Common myeloid progenitor, CD34-positive (primary cell): Measurements from ENCODE around the gene S100A10.

Experiments used
- CTCF ChIA-PET: fragments of 350-600 bp; sonication (Branson Sonifier 250); formaldehyde crosslinking; loops from one replicate; lab custom pipeline; 2021; ENCODE audit warnings: antibody characterized with exemption; lab: Charles Lee
- POLR2A ChIA-PET: fragments of 350-600 bp; sonication (Branson Sonifier 250); formaldehyde crosslinking; loops from one replicate; lab custom pipeline; 2021; ENCODE audit warnings: antibody characterized with exemption; lab: Charles Lee
- DNase-seq, 3 donors: peaks; one replicate each; pipeline versions ENCODE4 v3.0.0 to v3.0.0-alpha.2; 2013
- H3K27ac ChIP-seq, 2 experiments: 1 replicate in 1 of 2; 2 replicates in 1 of 2; pipeline ENCODE4 v1.7.0; 2013; ENCODE audit warnings: inconsistent platforms in 2 of 2, low read length in 2 of 2, mild to moderate bottlenecking in 2 of 2, low read depth in 1 of 2, moderate library complexity in 1 of 2; ENCODE audit not compliant: severe bottlenecking in 2 of 2, insufficient read depth in 1 of 2, poor library complexity in 1 of 2
- H3K27me3 ChIP-seq, 5 experiments: replicated peaks in 2 of 5; 1 replicate in 3 of 5; 2 replicates in 2 of 5; pipeline versions ENCODE4 v1.6.1 to v1.7.0; 2013; ENCODE audit warnings: low read length in 4 of 5, mild to moderate bottlenecking in 2 of 5, moderate library complexity in 2 of 5, inconsistent platforms in 1 of 5; ENCODE audit not compliant: insufficient read depth in 5 of 5, control insufficient read depth in 4 of 5
- H3K36me3 ChIP-seq, 4 experiments: 1 replicate in 2 of 4; 2 replicates in 2 of 4; pipeline versions ENCODE4 v1.6.1 to v1.7.0; 2013; ENCODE audit warnings: low read length in 3 of 4, control low read depth in 1 of 4, mild to moderate bottlenecking in 1 of 4; ENCODE audit not compliant: control insufficient read depth in 4 of 4, insufficient read depth in 4 of 4
- H3K4me1 ChIP-seq, 4 experiments: 1 replicate in 3 of 4; 2 replicates in 1 of 4; pipeline versions ENCODE4 v1.6.1 to v1.7.1; 2013; ENCODE audit warnings: low read length in 3 of 4, mild to moderate bottlenecking in 3 of 4, control low read depth in 1 of 4, inconsistent platforms in 1 of 4, moderate library complexity in 1 of 4; ENCODE audit not compliant: control insufficient read depth in 4 of 4, insufficient read depth in 4 of 4; ENCODE audit errors: control extremely low read depth in 1 of 4
- H3K4me3 ChIP-seq, 7 experiments: 1 replicate in 4 of 7; 2 replicates in 3 of 7; pipeline versions ENCODE4 v1.5.1 to v1.7.0; 2013; ENCODE audit warnings: mild to moderate bottlenecking in 7 of 7, low read length in 6 of 7, moderate library complexity in 6 of 7, inconsistent platforms in 2 of 7, low read depth in 2 of 7, control low read depth in 1 of 7; ENCODE audit not compliant: insufficient read depth in 4 of 7, control insufficient read depth in 1 of 7; ENCODE audit errors: extremely low read depth in 1 of 7
- H3K9me3 ChIP-seq, 5 experiments: 1 replicate in 4 of 5; 2 replicates in 1 of 5; pipeline versions ENCODE4 v1.6.1 to v1.7.1; 2013; ENCODE audit warnings: low read length in 4 of 5, mild to moderate bottlenecking in 2 of 5, inconsistent platforms in 1 of 5, low read depth in 1 of 5, moderate library complexity in 1 of 5; ENCODE audit not compliant: control insufficient read depth in 4 of 5, insufficient read depth in 2 of 5; ENCODE audit errors: control extremely low read depth in 1 of 5
- WGBS: methylation state at CpG from one replicate; pipeline ENCODE4 v1.1.5; 2013; ENCODE audit not compliant: insufficient coverage; 5-methylcytosine and 5-hydroxymethylcytosine counted together

S100A10 gene

GRCh38 chr1:152024223-152024622 is 30.6 kb upstream of the S100A10 start:
- POLR2A ChIA-PET, result no interaction called here
- Histone ChIP-seq H3K27me3 (no peaks in the 10 kb centered on the region), H3K4me3 (no peak overlapping the region), H3K9me3 (no peaks in the 10 kb centered on the region), H3K27ac (no peak overlapping the region), H3K36me3 (no peaks in the 10 kb centered on the region), H3K4me1 (peaks cover 0 to under 1% (median 0%) of the 10 kb centered on the region in 4 experiments)
- DNase-seq, result no peak
- WGBS, result 100% methylated on average over 1 of the region's 4 CpGs
- CTCF ChIA-PET, result interaction anchor here (0.9 kb wide), 1 partner anchor 11 kb away, joined by 3 read pairs; no protein-coding TSS in a partner anchor

- H3K27ac ChIP-seq, result no peak overlapping the region
- POLR2A ChIA-PET, result no interaction called here
Observed at GRCh38 chr1:152023221-152023620, 29.6 kb upstream of the S100A10 start.

GRCh38 chr1:152022474-152022873 is 28.8 kb upstream of the S100A10 start:
- Histone ChIP-seq H3K4me1 (no peaks in the 10 kb centered on the region), H3K36me3 (no peaks in the 10 kb centered on the region), H3K4me3 (no peak overlapping the region), H3K27me3 (no peaks in the 10 kb centered on the region), H3K9me3 (no peaks in the 10 kb centered on the region), H3K27ac (no peak overlapping the region)
- 93% methylated on average over 3 of the region's 3 CpGs for WGBS
- CTCF ChIA-PET, result interaction anchor here (1.6 kb wide), 1 partner anchor 9 kb away, joined by 6 read pairs; no protein-coding TSS in a partner anchor
- DNase-seq, result no peak
- POLR2A ChIA-PET, result no interaction called here

More at GRCh38 chr1:152023221-152023620, 29.6 kb upstream of the S100A10 start:
- Histone ChIP-seq H3K9me3 (no peaks in the 10 kb centered on the region), H3K27me3 (no peaks in the 10 kb centered on the region), H3K4me3 (no peak overlapping the region), H3K4me1 (no peaks in the 10 kb centered on the region), H3K36me3 (no peaks in the 10 kb centered on the region)
- 95% methylated on average over 3 of the region's 4 CpGs for WGBS
- CTCF ChIA-PET, result interaction anchor here (0.6 to 1.6 kb wide), 3 partner anchors 10 to 12 kb away, joined by 3 to 6 read pairs (median 3); no protein-coding TSS in a partner anchor
- no peak for DNase-seq

- H3K9me3 ChIP-seq, result no peaks in the 10 kb centered on the region
- H3K27ac ChIP-seq, result no peak overlapping the region
- CTCF ChIA-PET, result interaction anchor here (0.9 to 1.6 kb wide), 2 partner anchors 8 to 12 kb away, joined by 3 to 6 read pairs; no protein-coding TSS in a partner anchor
- no peaks in the 10 kb centered on the region for H3K36me3 ChIP-seq
- no peak overlapping the region for H3K4me3 ChIP-seq
- H3K27me3 ChIP-seq, result no peaks in the 10 kb centered on the region
- no peaks in the 10 kb centered on the region for H3K4me1 ChIP-seq
- POLR2A ChIA-PET, result no interaction called here
- DNase-seq, result no peak
- 89% methylated on average over 6 of the region's 7 CpGs for WGBS
Observed at GRCh38 chr1:152021569-152021968, 27.9 kb upstream of the S100A10 start.

- no peaks in the 10 kb centered on the region for H3K4me1 ChIP-seq
- no peaks in the 10 kb centered on the region for H3K36me3 ChIP-seq
- no peak overlapping the region for H3K27ac ChIP-seq
- CTCF ChIA-PET, result interaction anchor here (0.7 kb wide), 1 partner anchor 14 kb away, joined by 3 read pairs; no protein-coding TSS in a partner anchor
- no peak for DNase-seq
- H3K9me3 ChIP-seq, result no peaks in the 10 kb centered on the region
- WGBS, result no CpG with 5 or more reads among the region's 3 CpGs
- H3K27me3 ChIP-seq, result no peaks in the 10 kb centered on the region
- no peak overlapping the region for H3K4me3 ChIP-seq
- POLR2A ChIA-PET, result no interaction called here
Observed at GRCh38 chr1:152020849-152021248, 27.2 kb upstream of the S100A10 start.

GRCh38 chr1:152018537-152018936 is 24.9 kb upstream of the S100A10 start:
- 60% methylated on average over 4 of the region's 4 CpGs for WGBS
- CTCF ChIA-PET, result interaction anchor here (0.5 to 1.6 kb wide), 4 partner anchors 29 to 807 kb away, joined by 3 to 4 read pairs (median 3); no protein-coding TSS in a partner anchor
- POLR2A ChIA-PET, result no interaction called here

GRCh38 chr1:152015766-152016165 is 22.1 kb upstream of the S100A10 start:
- Histone ChIP-seq H3K27ac (no peak overlapping the region), H3K27me3 (no peaks in the 10 kb centered on the region)
- POLR2A ChIA-PET, result no interaction called here

More at GRCh38 chr1:152018537-152018936, 24.9 kb upstream of the S100A10 start:
- H3K27me3 ChIP-seq, result no peaks in the 10 kb centered on the region
- no peaks in the 10 kb centered on the region for H3K9me3 ChIP-seq
- no peak overlapping the region for H3K27ac ChIP-seq
- peak in 2 of 3 donors; percentile 20 to 26 for DNase-seq
- H3K4me3 ChIP-seq, result no peak overlapping the region
- no peaks in the 10 kb centered on the region for H3K4me1 ChIP-seq
- H3K36me3 ChIP-seq, result no peaks in the 10 kb centered on the region

More at GRCh38 chr1:152015766-152016165, 22.1 kb upstream of the S100A10 start:
- Histone ChIP-seq H3K4me3 (no peak overlapping the region), H3K36me3 (no peaks in the 10 kb centered on the region), H3K9me3 (no peaks in the 10 kb centered on the region), H3K4me1 (no peaks in the 10 kb centered on the region)
- CTCF ChIA-PET, result interaction anchor here (0.6 to 8.2 kb wide), 6 partner anchors 9 to 129 kb away, joined by 3 to 95 read pairs (median 3); no protein-coding TSS in a partner anchor
- 83% methylated on average over 4 of the region's 6 CpGs for WGBS
- DNase-seq, result no peak
